Erythroblast (primary cell): Measurements from ENCODE around the gene ENG.

ENCODE experiments used
- DNase-seq, 2 experiments: peaks; one replicate each; lab custom pipeline; 2025; lab: John Stamatoyannopoulos, UW
- GATA1 ChIP-seq: IDR thresholded peaks from 2 replicates; pipeline ENCODE4 v1.6.1; 2011; ENCODE audit warnings: low read depth, mild to moderate bottlenecking, control low read depth, low read length, moderate library complexity
- POLR2A ChIP-seq: IDR thresholded peaks from 2 replicates; pipeline ENCODE4 v1.6.1; 2011; ENCODE audit warnings: mild to moderate bottlenecking, low read length

Gene ENG

GRCh38 chr9:127835991-127836516, 18.4 kb downstream of the ENG start:
- no peak for TF ChIP-seq GATA1
- TF ChIP-seq POLR2A = no peak
- no peak for DNase-seq

GRCh38 chr9:127833555-127833954, 20.9 kb downstream of the ENG start:
- TF ChIP-seq GATA1 (no peak), POLR2A (no peak)
- DNase-seq = no peak

- TF ChIP-seq POLR2A = no peak
- no peak for TF ChIP-seq GATA1
- DNase-seq = no peak
Measured at GRCh38 chr9:127832248-127832647, 22.2 kb downstream of the ENG start.

GRCh38 chr9:127829205-127829906, 25.1 kb downstream of the ENG start:
- DNase-seq = no peak
- no peak for TF ChIP-seq POLR2A
- TF ChIP-seq GATA1 = no peak

GRCh38 chr9:127828262-127829031, 26.0 kb downstream of the ENG start:
- no peak for TF ChIP-seq POLR2A
- TF ChIP-seq GATA1 = no peak
- peak; percentile 67 to 75 for DNase-seq

- TF ChIP-seq GATA1 (no peak), POLR2A (no peak)
- no peak for DNase-seq
Measured at GRCh38 chr9:127826253-127826913, 28.1 kb downstream of the ENG start.

- TF ChIP-seq POLR2A (no peak), GATA1 (no peak)
- peak; percentile 30 to 50 for DNase-seq
Measured at GRCh38 chr9:127825319-127826051, 29.0 kb downstream of the ENG start.

- no peak for DNase-seq
- TF ChIP-seq POLR2A (no peak), GATA1 (no peak)
Measured at GRCh38 chr9:127822108-127822507, 32.4 kb downstream of the ENG start.

GRCh38 chr9:127818574-127818973, 35.9 kb downstream of the ENG start:
- TF ChIP-seq GATA1 (no peak), POLR2A (no peak)
- DNase-seq = no peak

- DNase-seq = no peak
- TF ChIP-seq POLR2A = no peak
- no peak for TF ChIP-seq GATA1
Measured at GRCh38 chr9:127817881-127818434, 36.5 kb downstream of the ENG start.

- TF ChIP-seq GATA1 (no peak), POLR2A (no peak)
- DNase-seq = no peak
Measured at GRCh38 chr9:127816728-127817127, 37.7 kb downstream of the ENG start.

- DNase-seq = no peak
- no peak for TF ChIP-seq GATA1
- TF ChIP-seq POLR2A = no peak
Measured at GRCh38 chr9:127816362-127816725, 38.1 kb downstream of the ENG start.

GRCh38 chr9:127815512-127816361, 38.7 kb downstream of the ENG start:
- DNase-seq = no peak
- no peak for TF ChIP-seq POLR2A
- no peak for TF ChIP-seq GATA1
